KOPT-K1 (cell line): Measurements from ENCODE around the gene CAMK2B.
"Not testable (repeated sequence)": the region's sequence is repeated elsewhere in the genome, so short reads cannot be mapped to it uniquely, and the experiment has no call there.

Experiments used
- H3K27ac ChIP-seq: fragments of 200-600 bp; sonication (generic); 2 replicates; pipeline ENCODE4 v1.5.1; 2016; ENCODE audit warnings: antibody characterized with exemption, mild to moderate bottlenecking, low read depth, low read length; ENCODE audit not compliant: poor library complexity, severe bottlenecking
- H3K36me3 ChIP-seq: fragments of 200-600 bp; sonication (generic); 2 replicates; pipeline ENCODE4 v1.5.1; 2017; ENCODE audit warnings: antibody characterized with exemption, mild to moderate bottlenecking, low read length, moderate library complexity; ENCODE audit not compliant: insufficient read depth
- H3K9me3 ChIP-seq: fragments of 200-600 bp; sonication (generic); 2 replicates; pipeline ENCODE4 v1.5.1; 2017; ENCODE audit warnings: antibody characterized with exemption, low read length, mild to moderate bottlenecking; ENCODE audit not compliant: insufficient read depth, poor library complexity, severe bottlenecking

Gene CAMK2B

GRCh38 chr7:44213206-44213876 is 112.1 kb downstream of the CAMK2B start:
- Histone ChIP-seq H3K27ac (no peak overlapping the region), H3K9me3 (no peaks in the 10 kb centered on the region), H3K36me3 (peaks cover 66% of the 10 kb centered on the region)

DNA sequence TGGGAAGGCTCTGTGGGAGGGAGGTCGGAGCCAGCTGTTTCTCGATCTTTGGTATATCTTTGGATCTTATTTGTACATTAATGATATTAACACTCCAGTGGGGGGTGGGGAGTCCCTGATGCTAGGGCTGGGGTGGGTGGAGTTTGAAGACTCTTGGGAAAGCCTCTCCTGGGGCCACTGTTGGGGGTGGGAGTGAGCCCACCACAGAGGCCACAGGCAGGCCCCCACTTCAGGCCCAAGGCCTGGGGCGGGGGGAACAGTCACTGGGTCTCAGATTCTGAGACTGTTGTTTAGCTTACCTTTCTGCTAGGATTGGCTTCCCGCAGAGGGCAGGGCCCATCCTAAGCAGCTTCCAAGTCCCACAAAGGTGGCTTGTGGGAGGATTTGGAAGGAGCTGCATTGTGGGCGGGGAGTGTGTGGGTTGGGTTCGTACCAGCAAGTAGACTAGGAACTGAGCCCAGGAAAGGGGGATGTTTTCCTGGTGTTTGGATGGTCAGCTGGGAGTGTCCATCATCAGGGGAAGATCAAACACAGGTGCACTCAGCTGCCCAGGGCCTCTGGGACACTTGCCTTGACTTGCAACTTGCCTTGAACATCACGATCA is 112.7 kb downstream of the CAMK2B start:
- Histone ChIP-seq H3K36me3 (peaks cover 72% of the 10 kb centered on the region), H3K27ac (no peak overlapping the region)

DNA sequence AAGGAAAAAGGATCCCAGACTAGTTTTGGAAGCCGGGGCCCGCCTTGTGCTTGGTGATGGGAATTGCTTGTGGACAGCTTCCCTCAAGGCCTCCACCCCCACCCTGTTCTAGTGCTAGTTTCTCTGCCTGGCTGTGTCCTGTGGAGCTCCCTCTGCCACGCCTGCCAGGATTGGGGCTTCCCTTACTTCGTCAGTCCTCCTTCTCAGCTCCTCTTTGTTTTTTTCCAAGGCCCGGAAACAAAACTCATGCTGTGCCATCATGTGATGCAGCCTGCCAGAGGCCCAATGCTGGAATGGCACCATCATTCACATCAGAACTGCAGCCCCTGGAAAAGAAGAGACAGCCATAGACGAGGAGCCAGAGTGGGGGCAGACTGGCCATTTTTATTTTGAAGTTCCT is 113.4 kb downstream of the CAMK2B start:
- Histone ChIP-seq H3K9me3 (no peaks in the 10 kb centered on the region), H3K27ac (no peak overlapping the region), H3K36me3 (peaks cover 79% of the 10 kb centered on the region)

More for the DNA sequence above, 112.7 kb downstream of the CAMK2B start:
- H3K9me3 ChIP-seq = no peaks in the 10 kb centered on the region

DNA sequence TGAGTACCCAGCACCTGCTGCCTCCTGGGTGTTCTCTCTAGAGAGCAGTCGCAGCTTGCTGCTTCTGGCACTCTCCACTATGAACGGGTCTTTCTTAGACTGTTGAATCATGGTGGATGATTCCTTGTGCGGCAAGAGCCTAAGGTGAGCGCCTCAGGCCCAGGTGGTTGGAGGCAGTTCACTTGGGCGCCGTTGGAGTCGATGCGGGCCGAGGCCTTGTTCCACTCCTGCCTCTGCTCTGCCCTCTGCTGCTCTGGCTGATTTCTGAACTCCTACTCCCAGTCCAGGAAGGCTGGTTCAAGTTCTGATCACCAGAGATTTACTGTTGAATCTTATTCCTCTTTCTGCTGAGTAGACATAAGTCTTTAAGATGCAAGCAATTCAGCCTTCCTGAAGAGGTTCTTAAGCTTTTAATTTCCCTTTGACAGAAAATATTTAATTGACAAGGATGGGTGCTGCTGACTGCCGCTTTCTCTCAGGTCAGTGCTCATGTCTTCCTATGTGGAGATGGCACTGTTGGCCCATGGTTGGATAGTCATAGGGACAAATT is 114.2 kb downstream of the CAMK2B start:
- no peaks in the 10 kb centered on the region for H3K9me3 ChIP-seq
- peaks cover 87% of the 10 kb centered on the region for H3K36me3 ChIP-seq
- H3K27ac ChIP-seq = no peak overlapping the region

GRCh38 chr7:44210107-44210506 is 115.3 kb downstream of the CAMK2B start:
- Histone ChIP-seq H3K27ac (no peak overlapping the region), H3K36me3 (peaks cover 98% of the 10 kb centered on the region), H3K9me3 (no peaks in the 10 kb centered on the region)

DNA sequence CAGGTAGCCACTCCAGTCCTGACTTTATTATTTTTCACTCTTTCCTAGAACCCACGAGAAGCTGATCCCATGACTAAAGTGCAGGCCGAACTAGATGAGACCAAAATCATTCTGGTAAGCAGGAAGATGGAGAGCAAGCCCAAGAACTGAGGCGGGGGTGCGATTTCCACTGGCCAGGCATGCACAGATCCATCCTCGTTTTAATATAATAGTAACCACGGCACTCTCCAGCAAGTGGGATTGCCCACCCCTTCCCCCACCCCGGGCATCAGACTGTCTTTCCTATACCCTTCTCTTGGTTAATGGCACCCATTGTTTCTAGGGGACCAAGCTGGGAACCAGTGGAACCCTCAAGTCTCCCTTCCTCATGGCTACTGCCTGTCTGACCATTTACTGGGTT is 117.3 kb downstream of the CAMK2B start:
- Histone ChIP-seq H3K27ac (no peak overlapping the region), H3K36me3 (peaks cover 95% of the 10 kb centered on the region), H3K9me3 (no peaks in the 10 kb centered on the region)

DNA sequence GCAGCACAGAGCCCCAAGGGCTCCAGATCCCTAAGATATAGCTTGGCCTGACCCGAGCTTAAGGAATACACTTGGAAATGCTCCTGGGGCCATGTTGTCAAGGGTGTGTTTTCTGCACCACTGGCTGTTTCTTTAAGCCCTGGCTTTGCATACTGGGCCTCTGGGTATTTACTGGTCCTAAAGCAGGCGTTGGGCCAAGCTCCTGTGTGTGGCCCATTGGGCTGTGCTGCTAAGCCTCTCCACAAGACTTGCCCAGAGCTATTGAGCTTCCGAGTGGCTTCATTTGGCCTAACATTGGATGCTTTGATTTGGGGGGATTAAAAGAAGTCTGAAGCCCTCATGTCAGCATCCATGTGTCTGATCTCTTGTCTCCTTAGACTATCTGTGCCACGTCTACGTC is 119.4 kb downstream of the CAMK2B start:
- no peak overlapping the region for H3K27ac ChIP-seq
- peaks cover 74% of the 10 kb centered on the region for H3K36me3 ChIP-seq
- H3K9me3 ChIP-seq = no peaks in the 10 kb centered on the region

DNA sequence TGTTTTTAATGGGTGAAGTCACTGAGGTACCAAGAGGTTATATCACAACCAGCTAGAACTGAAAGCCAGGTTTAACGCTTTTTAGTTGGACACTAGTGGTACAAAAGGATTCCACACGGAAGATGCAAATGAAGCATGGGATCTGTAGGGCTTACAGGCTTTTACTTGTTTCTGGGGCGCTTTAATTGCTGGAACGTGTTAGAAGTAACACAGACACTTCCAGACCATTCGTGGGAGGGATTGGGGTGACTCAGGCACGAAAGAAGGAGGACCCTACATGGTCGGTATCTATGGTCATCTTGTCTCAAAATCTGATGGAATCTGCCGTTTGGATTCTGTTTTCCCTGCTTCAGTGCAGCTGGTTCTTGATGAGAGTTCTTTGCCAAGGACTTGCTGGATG is 123.6 kb downstream of the CAMK2B start:
- Histone ChIP-seq H3K27ac (peak overlapping the region; percentile 70), H3K9me3 (no peaks in the 10 kb centered on the region), H3K36me3 (peaks cover 34% of the 10 kb centered on the region)

- Histone ChIP-seq H3K27ac (peak within 1 kb of the TSS; percentile 70), H3K36me3 (peaks cover 24% of the 10 kb centered on the region), H3K9me3 (no peaks in the 10 kb centered on the region)
These were observed 124.5 kb downstream of the CAMK2B start, which contains the start of gene YKT6 for GRCh38 chr7:44200699-44201461. Gene YKT6, plus strand, starts transcription at chr7:44200978. Its CDS starts 158 bp downstream, at chr7:44201136.

DNA sequence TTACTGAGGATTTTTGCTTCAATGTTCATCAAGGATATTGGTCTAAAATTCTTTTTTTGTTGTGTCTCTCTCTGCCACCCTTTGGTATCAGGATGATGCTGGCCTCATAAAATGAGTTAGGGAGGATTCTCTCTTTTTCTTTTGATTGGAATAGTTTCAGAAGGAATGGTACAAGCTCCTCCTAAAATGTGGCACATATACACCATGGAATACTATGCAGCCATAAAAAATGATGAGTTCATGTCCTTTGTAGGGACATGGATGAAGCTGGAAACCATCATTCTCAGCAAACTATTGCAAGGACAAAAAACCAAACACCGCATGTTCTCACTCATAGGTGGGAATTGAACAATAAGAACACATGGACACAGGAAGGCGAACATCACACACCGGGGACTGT is 125.2 kb downstream of the CAMK2B start:
- H3K27ac ChIP-seq, H3K9me3 ChIP-seq: not testable (repeated sequence)
- peaks cover 17% of the 10 kb centered on the region for H3K36me3 ChIP-seq

DNA sequence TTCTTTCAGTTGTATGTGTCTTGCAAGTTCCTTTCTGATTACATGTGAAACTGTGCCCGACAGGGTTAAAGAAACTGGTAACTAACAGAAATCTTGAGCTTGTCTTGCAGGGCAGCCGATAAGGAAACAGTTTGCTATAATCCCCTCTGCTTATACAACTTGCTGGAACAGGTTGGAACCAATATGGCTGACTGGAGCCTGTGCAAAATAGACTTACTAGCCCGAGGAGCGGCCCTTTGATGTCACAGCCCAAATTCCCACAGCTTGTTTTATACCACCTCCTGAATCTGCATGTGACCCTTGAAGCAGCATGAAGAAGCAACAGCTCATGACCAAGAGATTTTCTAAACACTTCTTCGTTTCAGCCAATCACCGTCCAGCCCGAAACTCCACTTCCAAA is 127.9 kb downstream of the CAMK2B start:
- Histone ChIP-seq H3K36me3 (no peaks in the 10 kb centered on the region), H3K27ac (no peak overlapping the region), H3K9me3 (no peaks in the 10 kb centered on the region)

DNA sequence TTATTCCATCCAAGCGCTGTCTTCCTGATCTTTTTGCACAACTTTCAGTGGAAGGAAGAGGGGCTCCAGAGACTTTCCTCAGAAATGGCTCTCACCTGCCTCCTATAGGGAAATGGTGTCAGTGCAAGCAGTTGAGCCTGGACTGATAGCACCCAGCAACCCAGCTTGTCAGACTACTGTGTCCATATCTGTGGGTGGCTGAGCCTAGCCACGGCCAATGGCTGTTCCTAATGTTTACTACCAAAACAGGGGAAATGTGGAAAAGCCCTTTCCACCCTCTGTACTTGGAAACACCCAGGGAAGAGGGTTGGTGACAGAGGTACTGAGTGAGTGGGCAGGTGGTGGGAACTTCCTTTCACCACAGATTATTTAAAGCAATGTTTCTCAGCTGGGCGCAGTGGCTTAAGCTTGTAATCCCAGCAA is 128.9 kb downstream of the CAMK2B start:
- no peaks in the 10 kb centered on the region for H3K36me3 ChIP-seq
- H3K27ac ChIP-seq = peak overlapping the region; percentile 41
- no peaks in the 10 kb centered on the region for H3K9me3 ChIP-seq

- Histone ChIP-seq H3K36me3 (no peaks in the 10 kb centered on the region), H3K9me3 (no peaks in the 10 kb centered on the region), H3K27ac (peak overlapping the region; percentile 41)
These were observed 129.5 kb downstream of the CAMK2B start for GRCh38 chr7:44195889-44196288.

DNA sequence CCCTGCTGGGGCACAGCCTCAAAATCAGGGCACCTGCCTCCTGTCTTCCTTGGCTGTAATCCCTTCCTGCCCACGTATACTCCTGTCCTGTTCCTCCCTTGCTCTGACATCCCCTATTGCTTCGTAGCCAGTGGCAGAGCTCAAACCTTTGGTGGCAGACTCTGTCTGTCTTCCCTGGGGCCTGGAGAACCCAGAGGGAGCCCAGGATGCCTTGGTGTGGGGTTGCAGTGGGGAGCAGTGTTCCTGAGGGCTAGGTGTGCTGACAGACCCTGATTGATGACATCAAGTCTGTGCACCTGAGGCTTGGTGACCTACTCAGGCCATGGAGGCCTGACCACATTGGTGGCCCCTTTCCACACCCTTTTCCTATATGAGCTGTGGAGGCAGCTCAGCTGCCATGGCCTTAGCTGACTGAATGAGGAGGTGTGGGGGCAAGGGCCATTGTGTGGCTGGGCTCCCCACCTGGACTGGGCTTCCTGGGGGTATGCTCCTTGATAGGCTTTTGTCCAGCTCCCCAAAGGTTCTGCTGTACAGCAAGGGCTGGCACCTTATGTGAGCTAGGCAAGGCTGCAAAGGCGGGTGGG is 130.7 kb downstream of the CAMK2B start:
- Histone ChIP-seq H3K36me3 (no peaks in the 10 kb centered on the region), H3K9me3 (no peaks in the 10 kb centered on the region), H3K27ac (no peak overlapping the region)

DNA sequence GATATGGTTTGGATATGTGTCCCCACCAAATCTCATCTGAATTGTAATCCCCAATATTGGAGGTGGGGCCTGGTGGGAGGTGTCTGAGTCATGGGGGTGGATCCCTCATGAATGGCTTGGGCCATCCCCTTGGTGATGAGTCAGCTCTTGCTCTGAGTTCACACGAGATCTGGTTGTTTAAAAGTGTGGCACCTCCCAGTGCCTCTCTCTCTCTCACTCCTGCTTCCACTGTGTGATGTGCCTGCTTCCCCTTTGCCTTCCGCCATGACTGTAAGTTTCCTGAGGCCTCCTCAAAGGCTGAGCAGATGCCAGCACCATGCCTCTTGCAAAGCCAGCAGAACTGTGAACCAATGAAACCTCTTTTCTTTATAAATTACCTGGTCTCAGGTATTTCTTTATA is 131.3 kb downstream of the CAMK2B start:
- Histone ChIP-seq H3K36me3 (no peaks in the 10 kb centered on the region), H3K9me3 (no peaks in the 10 kb centered on the region), H3K27ac (no peak overlapping the region)
